Neural progenitor cell (in vitro differentiated cells): ENCODE data around the gene GABRR3.

Source experiments
- EZH2 ChIP-seq: fragments of 200-600 bp; sonication (generic); IDR thresholded peaks from 2 replicates; pipeline ENCODE4 v1.6.1; 2017; ENCODE audit warnings: antibody characterized with exemption, mild to moderate bottlenecking, moderate library complexity
- TF ChIP-seq, protein P1 (sequence below): fragments of 200-600 bp; sonication (generic); IDR thresholded peaks from 2 replicates; pipeline ENCODE4 v1.5.1; 2017; ENCODE audit warnings: antibody characterized with exemption, mild to moderate bottlenecking

- TF ChIP-seq, protein P1, sequence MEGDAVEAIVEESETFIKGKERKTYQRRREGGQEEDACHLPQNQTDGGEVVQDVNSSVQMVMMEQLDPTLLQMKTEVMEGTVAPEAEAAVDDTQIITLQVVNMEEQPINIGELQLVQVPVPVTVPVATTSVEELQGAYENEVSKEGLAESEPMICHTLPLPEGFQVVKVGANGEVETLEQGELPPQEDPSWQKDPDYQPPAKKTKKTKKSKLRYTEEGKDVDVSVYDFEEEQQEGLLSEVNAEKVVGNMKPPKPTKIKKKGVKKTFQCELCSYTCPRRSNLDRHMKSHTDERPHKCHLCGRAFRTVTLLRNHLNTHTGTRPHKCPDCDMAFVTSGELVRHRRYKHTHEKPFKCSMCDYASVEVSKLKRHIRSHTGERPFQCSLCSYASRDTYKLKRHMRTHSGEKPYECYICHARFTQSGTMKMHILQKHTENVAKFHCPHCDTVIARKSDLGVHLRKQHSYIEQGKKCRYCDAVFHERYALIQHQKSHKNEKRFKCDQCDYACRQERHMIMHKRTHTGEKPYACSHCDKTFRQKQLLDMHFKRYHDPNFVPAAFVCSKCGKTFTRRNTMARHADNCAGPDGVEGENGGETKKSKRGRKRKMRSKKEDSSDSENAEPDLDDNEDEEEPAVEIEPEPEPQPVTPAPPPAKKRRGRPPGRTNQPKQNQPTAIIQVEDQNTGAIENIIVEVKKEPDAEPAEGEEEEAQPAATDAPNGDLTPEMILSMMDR = no peak
- no peak for TF ChIP-seq EZH2
These were observed 13.5 kb upstream of the GABRR3 start for GRCh38 chr3:98048586-98048985.
